HEK293 (cell line): ENCODE measurements around the gene THEMIS2.

ENCODE experiments used
- CTCF ChIA-PET: fragments of 350-600 bp; formaldehyde crosslinking; extraction: SDS; loops from one replicate; lab custom pipeline; 2021; ENCODE audit warnings: antibody characterized with exemption; lab: Yijun Ruan, JAX
- POLR2A ChIA-PET: fragments of 300-600 bp; formaldehyde crosslinking; extraction: SDS; loops from one replicate; lab custom pipeline; 2020; ENCODE audit warnings: antibody characterized with exemption, inconsistent platforms; lab: Yijun Ruan, JAX
- H3K27ac ChIP-seq: fragments of 200-500 bp; sonication (Bioruptor generic); 2 replicates; pipeline ENCODE4 v1.5.1; 2014; ENCODE audit warnings: low read depth, low read length, control low read depth, inconsistent platforms; ENCODE audit errors: extremely low read depth
- H3K36me3 ChIP-seq, 2 experiments: fragments of 200-500 bp in 1 of 2; sonication (Bioruptor generic) in 1 of 2; 1 replicate in 1 of 2; 2 replicates in 1 of 2; pipeline ENCODE4 v1.5.1; 2014 to 2017; ENCODE audit warnings: inconsistent platforms in 2 of 2, low read length in 2 of 2; ENCODE audit not compliant: control insufficient read depth in 2 of 2, insufficient read depth in 1 of 2
- H3K4me1 ChIP-seq: fragments of 200-500 bp; sonication (Bioruptor generic); 2 replicates; pipeline ENCODE4 v1.5.1; 2014; ENCODE audit warnings: mild to moderate bottlenecking, low read length, inconsistent platforms; ENCODE audit not compliant: control insufficient read depth, insufficient read depth
- H3K4me3 ChIP-seq: 2 replicates; pipeline ENCODE4 v1.5.1; 2011; ENCODE audit warnings: low read depth, mild to moderate bottlenecking, control low read depth, low read length, moderate library complexity
- H3K9me3 ChIP-seq: fragments of 200-500 bp; sonication (Bioruptor generic); 2 replicates; pipeline ENCODE4 v1.5.1; 2014; ENCODE audit warnings: low read depth, low read length, inconsistent platforms; ENCODE audit not compliant: control insufficient read depth, insufficient read depth
- GLI4 ChIP-seq: fragments of 450-650 bp; formaldehyde crosslinking; IDR thresholded peaks from 2 replicates; pipeline ENCODE4 v1.5.1; 2016; ENCODE audit warnings: missing biosample characterization, missing genetic modification characterization
- GLIS1 ChIP-seq: fragments of 450-650 bp; formaldehyde crosslinking; IDR thresholded peaks from 2 replicates; pipeline ENCODE4 v1.5.1; 2016; ENCODE audit warnings: missing biosample characterization, missing genetic modification characterization
- HOXC10 ChIP-seq: sonication (generic); formaldehyde crosslinking; IDR thresholded peaks from 2 replicates; pipeline ENCODE4 v1.8.1; 2023; ENCODE audit warnings: mild to moderate bottlenecking, missing genetic modification reagents
- KLF9 ChIP-seq: fragments of 450-650 bp; formaldehyde crosslinking; IDR thresholded peaks from 2 replicates; pipeline ENCODE4 v1.5.1; 2016; ENCODE audit warnings: missing biosample characterization, missing genetic modification characterization, low read depth
- OVOL3 ChIP-seq: fragments of 450-650 bp; formaldehyde crosslinking; IDR thresholded peaks from 2 replicates; pipeline ENCODE4 v1.5.1; 2016; ENCODE audit warnings: missing biosample characterization, missing genetic modification characterization
- RBAK ChIP-seq: fragments of 450-650 bp; formaldehyde crosslinking; IDR thresholded peaks from 2 replicates; pipeline ENCODE4 v1.5.1; 2016; ENCODE audit warnings: missing biosample characterization, missing genetic modification characterization
- SCRT2 ChIP-seq: fragments of 450-650 bp; formaldehyde crosslinking; IDR thresholded peaks from 2 replicates; pipeline ENCODE4 v1.5.1; 2016; ENCODE audit warnings: missing biosample characterization, missing genetic modification characterization
- ZNF311 ChIP-seq: fragments of 450-650 bp; formaldehyde crosslinking; IDR thresholded peaks from 2 replicates; pipeline ENCODE4 v1.5.1; 2017; ENCODE audit warnings: missing biosample characterization, missing genetic modification characterization, borderline replicate concordance
- ZNF561 ChIP-seq: fragments of 450-650 bp; IDR thresholded peaks from 2 replicates; pipeline ENCODE4 v1.5.1; 2018; ENCODE audit warnings: missing biosample characterization, missing genetic modification characterization, borderline replicate concordance
- ZNF670 ChIP-seq: fragments of 450-650 bp; formaldehyde crosslinking; IDR thresholded peaks from 2 replicates; pipeline ENCODE4 v1.5.1; 2016; ENCODE audit warnings: missing biosample characterization, missing genetic modification characterization, low read depth
- ZNF785 ChIP-seq: fragments of 450-650 bp; formaldehyde crosslinking; IDR thresholded peaks from 2 replicates; pipeline ENCODE4 v1.5.1; 2016; ENCODE audit warnings: missing biosample characterization, missing genetic modification characterization
- TF ChIP-seq, protein P1 (sequence below): fragments of 450-650 bp; formaldehyde crosslinking; conservative IDR thresholded peaks from 2 replicates; pipeline ENCODE4 v1.5.1; 2016; ENCODE audit warnings: low read depth, missing biosample characterization, missing genetic modification characterization
- TF ChIP-seq, protein P2 (sequence below): fragments of 450-650 bp; formaldehyde crosslinking; IDR thresholded peaks from 2 replicates; pipeline ENCODE4 v1.5.1; 2017; ENCODE audit warnings: missing biosample characterization, mild to moderate bottlenecking, missing genetic modification characterization, moderate library complexity
- TF ChIP-seq, protein P3 (sequence below): fragments of 450-650 bp; formaldehyde crosslinking; IDR thresholded peaks from 2 replicates; pipeline ENCODE4 v1.5.1; 2016; ENCODE audit warnings: missing biosample characterization, missing genetic modification characterization

THEMIS2 gene

DNA sequence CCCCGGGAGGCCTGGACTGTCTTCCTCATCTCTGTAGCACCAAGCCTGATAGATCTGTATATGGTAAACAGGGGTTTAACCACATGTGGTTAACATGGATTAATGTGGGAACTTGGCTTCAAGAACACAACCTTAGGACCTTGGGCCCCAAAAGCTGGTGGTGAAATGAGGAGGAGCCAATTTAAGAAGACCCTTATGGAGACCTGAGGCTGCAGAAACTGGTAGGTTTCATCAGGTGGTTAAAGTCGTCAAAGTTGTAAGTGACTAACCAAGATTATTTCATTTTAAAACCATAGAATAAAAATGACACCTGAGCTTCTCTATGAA lies 14.0 kb downstream of the THEMIS2 start:
- Histone ChIP-seq H3K4me1 (no peaks in the 10 kb centered on the region), H3K9me3 (no peaks in the 10 kb centered on the region), H3K27ac (no peak overlapping the region), H3K36me3 (peaks cover 0 to 81% of the 10 kb centered on the region in 2 experiments; a peak in 2 of 3 replicates), H3K4me3 (no peak overlapping the region)
- ChIA-PET POLR2A (no interaction called here), CTCF (no interaction called here)
- TF ChIP-seq, protein P1, sequence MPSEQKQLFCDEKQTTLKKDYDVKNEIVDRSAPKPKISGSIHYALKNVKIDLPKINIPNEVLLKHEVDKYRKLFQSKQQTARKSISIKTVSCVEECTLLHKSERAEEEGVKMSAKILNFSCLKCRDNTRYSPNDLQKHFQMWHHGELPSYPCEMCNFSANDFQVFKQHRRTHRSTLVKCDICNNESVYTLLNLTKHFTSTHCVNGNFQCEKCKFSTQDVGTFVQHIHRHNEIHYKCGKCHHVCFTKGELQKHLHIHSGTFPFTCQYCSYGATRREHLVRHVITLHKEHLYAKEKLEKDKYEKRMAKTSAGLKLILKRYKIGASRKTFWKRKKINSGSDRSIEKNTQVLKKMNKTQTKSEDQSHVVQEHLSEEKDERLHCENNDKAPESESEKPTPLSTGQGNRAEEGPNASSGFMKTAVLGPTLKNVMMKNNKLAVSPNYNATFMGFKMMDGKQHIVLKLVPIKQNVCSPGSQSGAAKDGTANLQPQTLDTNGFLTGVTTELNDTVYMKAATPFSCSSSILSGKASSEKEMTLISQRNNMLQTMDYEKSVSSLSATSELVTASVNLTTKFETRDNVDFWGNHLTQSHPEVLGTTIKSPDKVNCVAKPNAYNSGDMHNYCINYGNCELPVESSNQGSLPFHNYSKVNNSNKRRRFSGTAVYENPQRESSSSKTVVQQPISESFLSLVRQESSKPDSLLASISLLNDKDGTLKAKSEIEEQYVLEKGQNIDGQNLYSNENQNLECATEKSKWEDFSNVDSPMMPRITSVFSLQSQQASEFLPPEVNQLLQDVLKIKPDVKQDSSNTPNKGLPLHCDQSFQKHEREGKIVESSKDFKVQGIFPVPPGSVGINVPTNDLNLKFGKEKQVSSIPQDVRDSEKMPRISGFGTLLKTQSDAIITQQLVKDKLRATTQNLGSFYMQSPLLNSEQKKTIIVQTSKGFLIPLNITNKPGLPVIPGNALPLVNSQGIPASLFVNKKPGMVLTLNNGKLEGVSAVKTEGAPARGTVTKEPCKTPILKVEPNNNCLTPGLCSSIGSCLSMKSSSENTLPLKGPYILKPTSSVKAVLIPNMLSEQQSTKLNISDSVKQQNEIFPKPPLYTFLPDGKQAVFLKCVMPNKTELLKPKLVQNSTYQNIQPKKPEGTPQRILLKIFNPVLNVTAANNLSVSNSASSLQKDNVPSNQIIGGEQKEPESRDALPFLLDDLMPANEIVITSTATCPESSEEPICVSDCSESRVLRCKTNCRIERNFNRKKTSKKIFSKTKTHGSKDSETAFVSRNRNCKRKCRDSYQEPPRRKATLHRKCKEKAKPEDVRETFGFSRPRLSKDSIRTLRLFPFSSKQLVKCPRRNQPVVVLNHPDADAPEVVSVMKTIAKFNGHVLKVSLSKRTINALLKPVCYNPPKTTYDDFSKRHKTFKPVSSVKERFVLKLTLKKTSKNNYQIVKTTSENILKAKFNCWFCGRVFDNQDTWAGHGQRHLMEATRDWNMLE: no peak
- TF ChIP-seq ZNF311: no peak

- Histone ChIP-seq H3K36me3 (peaks cover 0 to 86% of the 10 kb centered on the region in 2 experiments; a peak in 2 of 3 replicates), H3K27ac (no peak overlapping the region), H3K4me1 (no peaks in the 10 kb centered on the region), H3K4me3 (no peak overlapping the region), H3K9me3 (no peaks in the 10 kb centered on the region)
- POLR2A ChIA-PET: no interaction called here
- CTCF ChIA-PET: no interaction called here
- TF ChIP-seq GLIS1 (tag by site-specific recombination): no peak
- no peak for TF ChIP-seq GLI4 (tag by site-specific recombination)
- TF ChIP-seq, protein P2, sequence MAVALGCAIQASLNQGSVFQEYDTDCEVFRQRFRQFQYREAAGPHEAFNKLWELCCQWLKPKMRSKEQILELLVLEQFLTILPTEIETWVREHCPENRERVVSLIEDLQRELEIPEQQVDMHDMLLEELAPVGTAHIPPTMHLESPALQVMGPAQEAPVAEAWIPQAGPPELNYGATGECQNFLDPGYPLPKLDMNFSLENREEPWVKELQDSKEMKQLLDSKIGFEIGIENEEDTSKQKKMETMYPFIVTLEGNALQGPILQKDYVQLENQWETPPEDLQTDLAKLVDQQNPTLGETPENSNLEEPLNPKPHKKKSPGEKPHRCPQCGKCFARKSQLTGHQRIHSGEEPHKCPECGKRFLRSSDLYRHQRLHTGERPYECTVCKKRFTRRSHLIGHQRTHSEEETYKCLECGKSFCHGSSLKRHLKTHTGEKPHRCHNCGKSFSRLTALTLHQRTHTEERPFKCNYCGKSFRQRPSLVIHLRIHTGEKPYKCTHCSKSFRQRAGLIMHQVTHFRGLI (tag by site-specific recombination): no peak
- no peak for TF ChIP-seq ZNF561
- TF ChIP-seq KLF9: no peak
- no peak for TF ChIP-seq ZNF785
These were observed 14.4 kb downstream of the THEMIS2 start for GRCh38 chr1:27886744-27887143.

- TF ChIP-seq SCRT2 (tag by site-specific recombination) (peak; percentile 35), OVOL3 (tag by site-specific recombination) (no peak)
- TF ChIP-seq, all 188 proteins: peak for 1
- ChIA-PET CTCF (no interaction called here), POLR2A (no interaction called here)
- Histone ChIP-seq H3K27ac (no peak overlapping the region), H3K4me3 (no peak overlapping the region), H3K9me3 (no peaks in the 10 kb centered on the region), H3K36me3 (peaks cover 0 to 87% of the 10 kb centered on the region in 2 experiments; a peak in 2 of 3 replicates), H3K4me1 (no peaks in the 10 kb centered on the region)
These were observed 15.1 kb downstream of the THEMIS2 start for GRCh38 chr1:27887215-27888021.

DNA sequence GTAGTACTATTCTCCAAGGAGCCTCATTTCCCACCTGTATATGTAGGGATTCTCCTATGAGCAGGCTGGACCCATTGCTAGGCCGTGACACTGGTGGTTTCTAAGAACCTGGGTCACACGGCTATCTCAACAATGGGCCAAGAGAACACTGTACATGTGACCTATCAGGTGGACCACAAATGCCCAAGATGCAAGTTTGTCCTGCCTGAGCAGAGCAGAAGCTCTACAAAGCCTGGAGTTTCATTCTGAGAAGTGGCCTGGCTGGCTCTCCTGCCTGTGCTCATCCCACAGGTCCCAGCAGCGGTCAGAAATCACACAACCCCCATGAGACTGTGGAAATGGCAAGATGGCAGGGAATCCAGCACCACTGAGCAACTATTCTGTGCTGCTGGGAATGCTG lies 17.2 kb downstream of the THEMIS2 start:
- ChIA-PET POLR2A (no interaction called here), CTCF (no interaction called here)
- Histone ChIP-seq H3K4me3 (no peak overlapping the region), H3K4me1 (no peaks in the 10 kb centered on the region), H3K27ac (no peak overlapping the region), H3K36me3 (peaks cover 12 to 89% of the 10 kb centered on the region in 2 experiments; a peak in 2 of 3 replicates), H3K9me3 (no peaks in the 10 kb centered on the region)
- no peak for TF ChIP-seq RBAK
- TF ChIP-seq, protein P3, sequence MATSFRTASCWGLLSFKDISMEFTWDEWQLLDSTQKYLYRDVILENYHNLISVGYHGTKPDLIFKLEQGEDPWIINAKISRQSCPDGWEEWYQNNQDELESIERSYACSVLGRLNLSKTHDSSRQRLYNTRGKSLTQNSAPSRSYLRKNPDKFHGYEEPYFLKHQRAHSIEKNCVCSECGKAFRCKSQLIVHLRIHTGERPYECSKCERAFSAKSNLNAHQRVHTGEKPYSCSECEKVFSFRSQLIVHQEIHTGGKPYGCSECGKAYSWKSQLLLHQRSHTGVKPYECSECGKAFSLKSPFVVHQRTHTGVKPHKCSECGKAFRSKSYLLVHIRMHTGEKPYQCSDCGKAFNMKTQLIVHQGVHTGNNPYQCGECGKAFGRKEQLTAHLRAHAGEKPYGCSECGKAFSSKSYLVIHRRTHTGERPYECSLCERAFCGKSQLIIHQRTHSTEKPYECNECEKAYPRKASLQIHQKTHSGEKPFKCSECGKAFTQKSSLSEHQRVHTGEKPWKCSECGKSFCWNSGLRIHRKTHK (tag by site-specific recombination): no peak
- TF ChIP-seq HOXC10 (CRISPR knock-in tag): no peak
- no peak for TF ChIP-seq ZNF670
- TF ChIP-seq, protein P2 (tag by site-specific recombination): no peak
